ENCODE results near the gene SVEP1.

GRCh38 chr9:110323818-110324217 lies 255.7 kb downstream of the SVEP1 start:
- TF ChIP-seq CTCF (IDR thresholded peaks at IDR 0.05) (no peak), POLR2A (IDR thresholded peaks at IDR 0.05) (no peak), EP300 (IDR thresholded peaks at IDR 0.05) (no peak)
